GM13976 (cell line): ENCODE measurements around the gene RAB37.

Experiments used
- DNase-seq: peaks from one replicate; pipeline ENCODE4 v3.0.0; 2012; ENCODE audit warnings: low spot score
- in situ Hi-C: fragments of 300-500 bp; cut with MboI; formaldehyde crosslinking; loops from one replicate; pipeline ENCODE4 v1.12.0; 2022; ENCODE audit warnings: low sequenced_read_pairs, mixed read lengths, inconsistent platforms; ENCODE audit not compliant: unreplicated experiment
- TF ChIP-seq, protein P1 (sequence below): IDR thresholded peaks from 2 replicates; pipeline ENCODE4 v1.5.1; 2012; ENCODE audit warnings: borderline replicate concordance, mild to moderate bottlenecking; ENCODE audit not compliant: insufficient read depth; ENCODE audit errors: extremely low read depth, missing control alignments, control extremely low read depth

Gene RAB37

DNA sequence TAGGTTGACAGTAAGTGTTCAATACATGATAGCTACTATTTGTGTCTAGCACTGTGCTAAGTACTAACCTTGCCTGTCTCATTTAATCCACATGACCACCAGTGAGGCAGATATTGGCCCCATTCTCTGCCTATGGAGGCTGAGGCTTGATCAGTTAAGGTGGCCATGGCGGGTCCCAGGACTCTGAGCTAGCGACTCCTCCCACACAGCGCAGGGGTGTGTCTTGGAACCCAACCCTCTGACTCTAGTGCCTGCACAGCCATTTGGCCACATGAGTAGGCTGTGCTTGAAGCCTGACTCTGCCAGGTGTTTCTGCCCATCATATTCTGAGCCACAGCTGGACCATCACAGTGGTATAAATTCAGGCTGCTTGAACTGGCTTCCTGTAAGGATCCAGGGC lies 17.8 kb downstream of the RAB37 start:
- DNase-seq = no peak
- TF ChIP-seq, protein P1, sequence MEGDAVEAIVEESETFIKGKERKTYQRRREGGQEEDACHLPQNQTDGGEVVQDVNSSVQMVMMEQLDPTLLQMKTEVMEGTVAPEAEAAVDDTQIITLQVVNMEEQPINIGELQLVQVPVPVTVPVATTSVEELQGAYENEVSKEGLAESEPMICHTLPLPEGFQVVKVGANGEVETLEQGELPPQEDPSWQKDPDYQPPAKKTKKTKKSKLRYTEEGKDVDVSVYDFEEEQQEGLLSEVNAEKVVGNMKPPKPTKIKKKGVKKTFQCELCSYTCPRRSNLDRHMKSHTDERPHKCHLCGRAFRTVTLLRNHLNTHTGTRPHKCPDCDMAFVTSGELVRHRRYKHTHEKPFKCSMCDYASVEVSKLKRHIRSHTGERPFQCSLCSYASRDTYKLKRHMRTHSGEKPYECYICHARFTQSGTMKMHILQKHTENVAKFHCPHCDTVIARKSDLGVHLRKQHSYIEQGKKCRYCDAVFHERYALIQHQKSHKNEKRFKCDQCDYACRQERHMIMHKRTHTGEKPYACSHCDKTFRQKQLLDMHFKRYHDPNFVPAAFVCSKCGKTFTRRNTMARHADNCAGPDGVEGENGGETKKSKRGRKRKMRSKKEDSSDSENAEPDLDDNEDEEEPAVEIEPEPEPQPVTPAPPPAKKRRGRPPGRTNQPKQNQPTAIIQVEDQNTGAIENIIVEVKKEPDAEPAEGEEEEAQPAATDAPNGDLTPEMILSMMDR = no peak
- in situ Hi-C loops = no loop called here

DNA sequence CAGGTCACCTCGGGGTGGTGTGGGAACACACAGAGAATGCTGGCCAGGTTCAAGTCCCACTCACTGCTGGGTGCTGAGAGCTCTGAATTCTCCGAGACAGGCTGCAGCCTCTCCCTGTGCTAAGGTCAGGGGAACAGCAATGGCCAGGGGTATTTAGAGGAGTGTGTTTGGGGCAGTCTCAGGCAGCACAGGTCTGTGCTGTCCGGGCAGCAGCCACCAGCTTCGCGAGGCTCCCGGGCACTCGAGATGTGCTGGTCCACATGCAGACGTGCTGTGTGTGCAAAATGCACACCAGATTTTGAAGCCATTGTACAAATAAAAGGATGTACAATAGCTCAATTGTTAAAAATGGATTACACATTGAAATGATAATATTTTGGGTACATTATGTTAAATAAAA lies 18.5 kb downstream of the RAB37 start:
- in situ Hi-C loops = no loop called here
- DNase-seq = no peak
- TF ChIP-seq, protein P1 = no peak

DNA sequence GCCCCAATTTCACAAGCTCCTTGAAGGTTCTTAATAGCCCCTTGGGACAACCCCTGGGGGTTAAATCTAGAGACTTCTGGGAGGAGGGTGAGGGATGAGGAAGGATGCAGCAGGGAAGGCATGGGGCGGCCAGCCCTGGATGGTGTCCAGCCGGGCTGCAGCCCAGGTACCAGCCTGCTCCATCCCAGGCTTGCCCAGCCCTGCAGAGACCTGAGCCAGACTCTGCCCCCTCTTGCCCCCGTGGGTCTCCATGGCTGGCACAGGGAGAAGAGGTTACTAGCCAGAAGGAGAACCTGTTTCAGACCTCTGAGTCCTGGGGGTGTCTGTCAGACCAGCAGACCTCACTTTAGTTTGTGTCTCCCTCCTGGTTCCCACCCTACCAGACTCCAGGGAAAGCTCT lies 19.8 kb downstream of the RAB37 start:
- DNase-seq = no peak
- TF ChIP-seq, protein P1 = no peak
- in situ Hi-C loops = no loop called here

DNA sequence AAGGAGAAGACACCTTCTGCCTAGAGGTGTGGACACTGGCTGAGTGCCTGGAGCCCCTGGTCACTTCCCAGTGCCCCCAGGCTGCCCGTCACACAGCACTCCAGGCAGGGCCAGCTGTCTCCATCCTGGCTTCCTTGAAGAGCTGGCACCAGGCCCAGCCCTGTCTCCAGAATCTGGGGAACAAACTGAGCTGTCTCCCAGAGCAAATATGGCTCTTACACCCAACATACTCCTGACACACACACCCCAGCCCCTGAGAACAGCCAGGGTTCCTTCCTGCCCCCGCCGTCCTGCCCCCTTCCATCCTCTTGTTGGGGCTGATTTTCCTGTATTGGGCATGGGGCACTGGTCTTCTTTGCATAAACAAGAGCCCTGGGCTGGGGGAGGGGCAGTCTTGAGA lies 20.4 kb downstream of the RAB37 start:
- no peak for DNase-seq
- in situ Hi-C loops = no loop called here
- TF ChIP-seq, protein P1 = no peak

DNA sequence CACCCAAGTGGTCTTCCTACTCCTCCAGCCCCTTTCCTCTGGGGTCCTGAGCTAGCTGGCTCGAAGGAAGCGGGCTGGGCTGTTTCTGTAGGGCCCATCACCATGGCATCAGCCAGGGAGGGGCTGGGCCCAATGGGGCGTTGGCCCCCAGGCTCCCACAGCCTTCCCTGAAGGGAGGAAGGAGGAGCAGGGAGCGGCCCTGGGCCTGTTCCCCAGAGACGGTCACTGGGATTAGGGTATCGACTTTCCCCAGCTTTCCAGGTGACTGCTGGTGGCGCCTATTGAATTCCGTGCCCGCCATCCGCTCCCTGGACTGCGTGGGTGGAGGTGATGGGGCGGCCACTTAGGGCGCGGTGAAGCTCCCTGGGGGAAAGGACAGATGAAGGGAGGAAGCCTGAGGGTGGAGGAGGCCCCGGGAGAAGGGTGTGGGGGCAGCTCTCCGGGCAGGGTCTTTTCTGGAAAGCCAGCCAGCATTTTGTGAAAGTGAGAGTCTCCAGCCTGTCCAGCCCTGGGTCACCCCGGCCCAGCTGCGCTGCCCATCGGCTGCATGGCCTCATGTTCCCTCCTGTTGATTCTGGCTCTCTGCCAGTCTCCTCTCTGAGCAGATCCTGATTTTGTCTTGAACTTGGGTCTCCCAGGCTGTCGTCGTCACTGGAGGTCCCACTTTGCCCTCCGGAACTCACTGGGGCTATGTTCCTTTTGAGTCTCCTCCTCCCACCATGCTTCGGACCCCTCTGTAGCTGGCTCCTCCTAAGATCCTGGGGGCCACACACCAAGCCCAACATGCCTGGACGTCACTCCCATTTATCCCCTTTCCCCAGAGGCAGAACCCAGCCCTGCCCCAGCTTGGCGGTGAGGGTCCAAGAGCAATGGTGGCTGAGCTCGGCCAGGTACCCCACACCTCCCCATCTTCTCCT lies 21.1 kb downstream of the RAB37 start:
- DNase-seq = no peak
- in situ Hi-C loops = no loop called here
- TF ChIP-seq, protein P1 = no peak

DNA sequence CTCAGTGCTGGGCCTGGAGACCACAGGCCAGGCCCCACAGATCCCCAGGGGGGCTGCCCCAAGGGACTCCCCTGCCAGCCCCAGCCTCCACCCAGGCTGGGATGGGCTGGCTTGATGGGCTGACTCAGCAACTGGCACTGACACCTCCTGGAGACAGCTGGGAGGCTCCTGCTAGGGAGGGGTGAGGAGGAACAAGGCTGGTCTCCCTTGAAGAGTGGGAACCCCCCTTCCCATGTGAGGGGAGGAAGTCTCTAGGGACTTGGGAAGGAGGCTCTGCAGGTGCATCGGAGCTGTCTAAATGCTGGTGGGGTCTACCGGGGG lies 21.8 kb downstream of the RAB37 start:
- DNase-seq = no peak
- TF ChIP-seq, protein P1 = no peak
- in situ Hi-C loops = no loop called here
